ENCODE results near the gene XPO1.
"Not testable (repeated sequence)": the region's sequence is repeated elsewhere in the genome, so short reads cannot be mapped to it uniquely, and the experiment has no call there.

The XPO1 gene

DNA sequence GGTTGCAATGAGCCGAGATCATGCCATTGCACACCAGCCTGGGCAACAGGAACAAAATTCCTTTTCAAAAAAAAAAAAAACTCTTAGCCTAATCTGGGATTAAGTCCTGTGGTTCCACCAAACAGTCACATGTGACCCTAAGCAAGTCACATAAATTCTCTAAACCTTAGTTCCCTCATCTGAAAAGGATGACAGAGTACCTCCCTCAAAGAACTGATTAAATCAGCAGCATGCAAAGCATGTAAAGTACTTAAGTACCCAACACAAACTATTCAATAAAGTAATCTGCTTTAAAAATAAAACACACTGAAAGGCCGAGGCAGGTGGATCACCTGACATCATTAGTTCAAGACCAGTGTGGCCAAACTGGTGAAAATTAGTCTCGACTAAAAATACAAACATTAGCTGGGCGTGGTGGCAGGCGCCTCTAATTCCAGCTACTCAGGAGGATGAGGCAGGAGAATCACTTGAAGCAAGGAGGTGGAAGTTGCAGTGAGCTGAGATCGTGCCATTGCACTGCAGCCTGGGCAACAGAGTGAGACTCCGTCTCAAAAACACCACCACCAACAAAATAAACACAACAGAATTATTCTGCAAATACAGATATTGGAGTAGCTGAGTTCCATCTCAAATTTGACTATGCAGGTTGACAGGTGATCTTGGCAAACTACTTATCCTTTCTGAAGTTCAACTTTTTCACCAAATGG is 74.2 kb downstream of the XPO1 start:
- no peak for DNase-seq

- DNase-seq: no peak
Measured at GRCh38 chr2:61461404-61461803, 76.8 kb downstream of the XPO1 start.

DNA sequence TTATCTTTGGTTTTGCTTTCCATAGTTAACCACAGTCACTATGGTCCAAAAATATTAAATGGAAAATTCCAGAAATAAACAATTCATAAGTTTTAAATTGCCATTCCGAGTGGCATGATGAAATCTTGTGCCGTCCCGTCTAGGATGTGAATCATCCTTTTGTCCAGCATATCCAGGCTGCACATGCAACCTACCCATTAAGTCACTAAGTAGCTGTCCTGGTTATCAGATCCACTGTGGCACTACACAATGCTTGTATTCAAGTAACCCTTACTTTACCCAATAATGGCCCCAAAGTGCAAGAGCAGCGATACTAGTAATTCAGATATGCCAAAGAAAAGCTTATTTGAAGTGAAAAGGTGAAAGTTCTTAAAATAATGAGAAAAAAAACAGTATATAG is 78.0 kb downstream of the XPO1 start:
- DNase-seq: no peak

DNA sequence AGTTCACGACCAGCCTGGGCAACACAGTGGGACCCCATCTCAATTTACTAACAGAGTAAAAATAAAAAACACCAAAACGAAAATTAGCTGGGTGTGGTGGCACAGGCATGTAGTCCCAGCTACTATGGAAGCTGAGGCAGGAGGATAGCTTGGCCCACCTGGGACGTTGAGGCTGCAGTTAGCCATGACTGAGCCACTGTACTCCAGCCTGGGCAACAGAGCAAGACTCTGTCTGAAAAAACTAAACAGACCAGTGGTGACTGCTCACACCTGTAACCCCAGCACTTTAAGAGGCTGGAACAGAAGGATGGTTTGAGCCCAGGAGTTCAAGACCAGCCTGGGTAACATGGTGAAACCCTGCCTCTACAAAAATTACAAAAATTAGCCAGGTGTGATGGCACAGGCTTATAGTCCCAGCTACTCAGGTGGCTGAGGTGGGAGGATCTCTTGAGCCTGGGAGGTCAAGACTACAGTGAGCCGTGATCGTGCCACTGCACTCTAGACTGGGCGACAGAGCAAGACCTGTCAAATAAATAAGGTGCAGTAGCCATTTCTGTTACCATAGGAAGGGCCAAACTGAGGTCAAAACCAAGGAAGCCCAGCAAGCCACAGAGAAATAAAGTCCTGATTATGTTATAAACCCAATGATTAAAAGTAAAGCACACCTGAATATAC is 81.3 kb downstream of the XPO1 start:
- DNase-seq: no peak

- no peak for DNase-seq
Measured at GRCh38 chr2:61456070-61456745, 81.9 kb downstream of the XPO1 start.

DNA sequence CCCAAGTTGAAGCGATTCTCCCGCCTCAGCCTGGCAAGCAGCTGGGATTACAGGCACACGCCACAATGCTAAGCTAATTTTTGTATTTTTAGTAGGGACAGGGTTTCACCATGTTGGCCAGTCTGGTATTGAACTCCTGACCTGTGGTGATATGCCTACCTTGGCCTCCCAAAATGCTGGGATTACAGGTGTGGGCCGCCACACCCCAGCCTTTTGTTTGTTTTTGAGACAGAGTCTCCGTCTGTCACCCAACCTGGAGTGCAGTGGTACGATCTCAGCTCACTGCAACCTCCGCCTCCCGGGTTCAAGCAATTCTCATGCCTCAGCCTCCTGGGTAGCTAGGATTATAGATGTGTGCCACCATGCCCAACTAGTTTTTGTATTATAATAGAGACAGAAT is 83.2 kb downstream of the XPO1 start:
- not testable (repeated sequence) for DNase-seq

DNA sequence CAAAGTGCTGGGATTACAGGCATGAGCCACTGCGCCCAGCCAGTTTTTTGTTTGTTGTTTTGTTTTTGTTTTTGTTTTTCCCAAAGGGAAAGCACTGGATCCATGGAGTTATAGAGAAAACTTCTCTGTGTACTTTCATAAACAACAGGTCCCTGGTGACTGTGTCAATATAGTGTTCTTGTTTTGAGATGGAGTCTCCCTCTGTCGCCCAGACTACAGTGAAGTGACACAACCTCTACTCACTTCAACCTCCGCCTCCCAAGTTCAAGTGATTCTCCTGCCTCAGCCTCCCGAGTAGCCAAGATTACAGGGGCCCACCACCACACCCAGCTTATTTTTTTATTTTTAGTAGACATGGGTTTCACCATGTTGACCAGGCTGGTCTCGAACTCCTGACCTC is 83.8 kb downstream of the XPO1 start:
- DNase-seq: no peak

DNA sequence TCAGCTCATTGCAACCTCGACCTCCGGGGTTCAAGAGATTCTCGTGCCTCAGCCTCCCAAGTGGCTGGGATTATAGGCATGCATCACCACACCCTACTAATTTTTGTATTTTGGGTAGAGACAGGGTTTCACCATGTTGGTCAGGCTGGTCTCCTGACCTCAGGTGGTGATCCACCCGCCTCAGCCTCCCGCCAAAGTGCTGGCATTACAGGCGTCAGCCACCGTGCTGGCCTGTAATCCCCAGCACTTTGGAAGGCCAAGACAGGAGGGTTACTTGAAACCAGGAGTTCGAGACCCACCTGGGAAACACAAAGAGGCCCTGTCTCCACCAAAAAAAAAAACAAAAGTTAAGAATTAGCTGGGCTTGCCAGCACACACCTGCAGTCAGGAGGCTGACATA is 85.8 kb downstream of the XPO1 start:
- no peak for DNase-seq

- DNase-seq: no peak
Measured at GRCh38 chr2:61451178-61451577, 87.0 kb downstream of the XPO1 start.

DNA sequence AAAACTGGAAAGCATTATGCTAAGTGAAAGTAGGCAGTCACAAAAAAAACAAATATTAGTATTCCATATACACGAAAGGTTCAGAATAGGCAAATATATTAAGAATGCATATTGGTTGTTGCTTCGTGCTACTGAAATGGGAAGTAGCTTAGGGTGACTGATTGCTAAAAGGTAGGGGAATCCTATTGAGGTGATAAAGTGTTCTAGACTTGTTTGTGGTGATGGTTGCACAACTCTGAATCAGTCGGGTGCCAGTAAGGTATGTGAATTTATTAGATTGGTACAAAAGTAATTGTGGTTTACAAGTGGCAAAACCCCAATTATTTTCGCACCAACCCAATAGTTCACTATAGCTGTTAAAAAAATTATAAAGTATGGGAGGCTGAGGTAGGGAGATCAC is 88.0 kb downstream of the XPO1 start:
- DNase-seq: no peak

DNA sequence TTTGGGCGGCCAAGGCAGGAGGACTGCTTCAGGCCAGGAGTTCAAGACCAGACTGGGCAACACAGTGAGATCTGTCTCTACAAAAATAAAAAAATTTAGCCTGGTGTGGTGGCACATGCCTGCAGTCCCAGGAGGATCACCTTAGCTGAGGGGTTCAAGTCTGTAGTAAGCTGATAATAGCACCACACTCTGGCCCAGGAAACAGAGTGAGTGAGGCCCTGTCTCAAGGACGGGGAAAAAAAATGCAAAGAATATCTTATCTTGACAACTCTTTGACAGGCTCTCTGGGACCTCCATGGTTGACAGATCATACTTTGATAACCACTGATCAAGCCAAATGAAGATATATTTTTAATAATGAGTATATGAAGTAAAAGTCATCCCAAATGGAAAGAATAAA is 89.9 kb downstream of the XPO1 start:
- DNase-seq: no peak

GRCh38 chr2:61446971-61447370 is 91.2 kb downstream of the XPO1 start:
- not testable (repeated sequence) for DNase-seq

DNA sequence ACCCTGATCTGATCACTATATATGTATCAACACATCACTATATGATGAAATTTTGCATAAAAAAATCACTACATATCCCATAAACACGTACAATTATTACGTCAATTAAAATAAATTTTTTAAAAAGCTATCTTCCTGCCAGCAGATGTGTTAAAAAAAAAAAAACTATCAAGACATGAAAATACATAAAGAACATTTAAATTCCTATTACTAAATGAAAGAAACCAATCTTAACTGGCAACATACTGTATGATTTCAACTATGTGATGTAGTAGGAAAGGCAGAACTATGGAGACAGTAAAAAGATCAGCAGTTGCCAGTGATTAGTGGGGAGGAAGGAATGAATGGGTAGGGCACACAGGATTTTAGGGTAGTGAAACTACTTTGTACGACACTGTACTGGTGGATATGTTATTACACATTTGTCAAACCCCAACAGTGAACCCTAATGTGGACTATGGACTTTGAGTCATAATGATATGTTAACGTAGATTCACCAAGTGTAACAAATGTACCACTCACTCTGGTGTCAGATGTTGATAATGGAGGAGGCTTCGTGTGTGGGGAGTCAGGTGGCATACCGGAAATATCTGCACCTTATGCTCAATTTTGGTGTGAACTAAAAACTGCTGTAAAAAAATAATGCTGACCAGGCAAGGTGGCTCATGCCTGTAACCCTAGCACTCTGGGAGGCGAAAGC is 94.7 kb downstream of the XPO1 start:
- DNase-seq: no peak

DNA sequence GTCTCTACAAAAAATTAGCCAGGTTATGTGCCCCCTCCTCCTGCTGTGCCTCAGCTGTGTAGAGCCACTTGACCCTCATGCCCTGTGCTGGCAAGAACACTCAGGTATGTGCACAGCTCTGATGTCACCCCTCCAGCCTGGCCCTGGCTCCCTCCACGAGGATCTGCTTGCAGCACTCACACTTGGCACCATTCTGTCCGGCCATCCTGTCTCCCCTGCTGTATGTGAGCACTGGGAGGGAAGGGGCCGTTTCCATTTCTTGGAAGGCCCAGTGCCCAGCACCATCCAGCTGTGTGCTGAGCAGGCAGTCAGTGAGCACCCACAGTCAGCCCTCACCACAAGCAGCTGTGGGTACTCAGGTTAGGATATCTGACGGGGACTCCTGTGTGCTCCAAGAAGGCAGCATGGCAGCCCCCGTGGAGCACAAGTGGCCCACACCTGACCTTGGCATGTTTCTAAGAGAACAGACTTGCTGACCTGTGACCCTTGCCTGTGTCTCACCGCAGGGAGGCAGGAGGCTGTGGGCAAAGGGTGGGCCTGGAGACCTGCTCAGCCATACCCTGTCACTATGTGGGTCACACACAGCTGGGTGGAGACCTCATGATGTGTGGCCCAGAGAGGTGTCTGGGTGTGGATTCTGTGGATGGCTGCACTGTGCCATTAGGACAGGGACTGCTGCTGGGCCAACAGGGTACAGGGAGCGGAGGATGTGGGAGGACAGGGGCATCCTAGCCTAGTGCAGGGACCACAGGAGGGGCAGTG is 98.7 kb downstream of the XPO1 start:
- DNase-seq: no peak

- no peak for DNase-seq
Measured at GRCh38 chr2:61438670-61439069, 99.5 kb downstream of the XPO1 start.

DNA sequence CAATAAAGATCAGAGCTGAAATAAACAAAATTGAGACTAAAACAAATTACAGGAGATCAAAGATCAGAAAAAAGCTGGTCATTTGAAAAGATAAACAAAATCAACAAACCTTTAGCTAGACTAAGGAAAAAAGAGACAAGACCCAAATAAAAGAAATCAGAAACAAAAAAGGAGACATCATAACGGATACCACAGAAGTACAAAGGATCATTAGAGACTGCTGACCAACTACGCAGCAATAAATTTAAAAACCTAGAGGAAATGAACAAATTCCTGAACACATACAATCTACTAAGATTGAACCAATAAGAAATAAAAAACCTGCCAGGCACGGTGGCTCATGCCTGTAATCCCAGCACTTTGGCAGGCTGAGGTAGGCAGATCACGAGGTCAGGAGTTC is 101.0 kb downstream of the XPO1 start:
- no peak for DNase-seq

DNA sequence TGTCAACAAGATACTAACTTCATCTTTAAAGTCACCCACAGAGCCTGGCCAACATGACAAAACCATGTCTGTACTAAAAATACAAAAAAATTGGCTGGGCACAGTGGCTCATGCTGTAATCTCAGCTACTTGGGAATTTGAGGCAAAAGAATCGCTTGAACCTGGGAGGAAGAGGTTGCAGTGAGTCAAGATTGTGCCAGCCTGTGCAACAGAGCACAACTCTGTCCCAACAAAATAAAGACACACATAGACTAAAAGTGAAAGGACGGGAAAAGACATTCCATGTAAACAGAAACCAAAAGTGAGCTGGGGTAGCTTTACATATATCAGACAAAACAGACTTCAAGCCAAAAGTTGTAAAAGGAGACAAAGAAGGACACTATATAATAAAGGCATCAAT is 102.1 kb downstream of the XPO1 start:
- no peak for DNase-seq

DNA sequence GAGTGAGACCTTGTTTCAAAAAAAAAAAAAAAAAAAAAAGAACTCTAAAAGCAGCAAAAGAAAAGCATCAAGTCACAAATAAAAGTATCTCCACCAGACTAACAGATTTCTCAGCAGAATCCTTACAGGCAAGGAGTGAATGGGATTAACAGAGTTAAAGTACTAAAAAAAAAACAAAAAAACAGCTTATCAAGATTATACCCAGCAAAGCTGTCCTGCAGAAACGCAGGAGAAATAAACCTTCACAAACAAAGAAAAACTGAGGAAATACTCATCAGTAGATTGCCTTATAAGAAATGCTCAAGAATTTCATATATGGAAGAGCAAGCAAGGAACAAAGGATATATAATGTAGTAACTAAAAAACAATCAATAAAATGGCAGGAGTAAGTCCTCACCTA is 102.9 kb downstream of the XPO1 start:
- DNase-seq: no peak

- DNase-seq: no peak
Measured at GRCh38 chr2:61434314-61434713, 103.8 kb downstream of the XPO1 start.

DNA sequence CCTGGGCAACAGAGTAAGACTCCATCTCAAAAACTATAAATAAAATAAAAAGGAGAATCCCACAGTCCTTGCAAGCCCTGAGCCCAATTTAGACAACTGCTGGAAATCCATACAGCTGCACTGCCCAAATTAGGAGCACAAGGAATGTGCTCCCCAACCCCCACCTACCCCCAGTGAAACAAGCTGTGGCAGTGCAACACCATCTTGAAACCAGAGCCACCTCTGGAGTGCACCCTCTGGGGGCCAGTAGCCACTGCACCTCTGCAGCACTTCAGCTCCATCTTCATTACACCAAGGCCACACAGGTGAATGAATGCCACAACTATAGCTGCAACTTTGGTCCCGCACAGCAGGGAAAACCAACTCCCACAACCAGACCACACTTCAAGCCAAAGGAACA is 104.5 kb downstream of the XPO1 start:
- DNase-seq: no peak

GRCh38 chr2:61432990-61433389 is 105.2 kb downstream of the XPO1 start:
- DNase-seq: no peak

- no peak for DNase-seq
Measured at GRCh38 chr2:61431345-61431744, 106.8 kb downstream of the XPO1 start.
